MCF 10A (cell line): Measurements from ENCODE around the gene IL16. TPM values are rescaled to one million over a fixed set of nuclear protein-coding genes. Genes with fewer than 3 reads are reported as not detected.

Experiments used
- BruUV-seq: library from RNA; stranded (reverse); fragments of 400-500 nt; replicated peaks from 2 replicates; lab custom pipeline; 2021; lab: Mats Ljungman, UMichigan
- CTCF ChIA-PET: fragments of 300-600 bp; sonication (Branson Sonifier 250); formaldehyde crosslinking; extraction: SDS; loops from one replicate; lab custom pipeline; 2021; ENCODE audit warnings: antibody characterized with exemption, inconsistent platforms; lab: Yijun Ruan, JAX
- POLR2A ChIA-PET: fragments of 300-600, 350-650 bp; sonication (Branson Sonifier 250); formaldehyde crosslinking; extraction: SDS; loops from one replicate; lab custom pipeline; 2020; ENCODE audit warnings: antibody characterized with exemption, inconsistent platforms; lab: Yijun Ruan, JAX
- DNase-seq: peaks from one replicate; pipeline ENCODE4 v3.0.0-alpha.2; 2018; ENCODE audit not compliant: unreplicated experiment
- H3K27ac Mint-ChIP-seq: one replicate; pipeline ENCODE4 v1.8.0; 2022; ENCODE audit warnings: mild to moderate bottlenecking, low read depth, mixed read lengths; ENCODE audit not compliant: unreplicated experiment
- H3K27me3 Mint-ChIP-seq: one replicate; pipeline ENCODE4 v1.8.0; 2022; ENCODE audit warnings: mixed read lengths; ENCODE audit not compliant: insufficient read depth, unreplicated experiment
- H3K36me3 Mint-ChIP-seq: one replicate; pipeline ENCODE4 v1.8.0; 2022; ENCODE audit warnings: mild to moderate bottlenecking, moderate library complexity, mixed read lengths; ENCODE audit not compliant: insufficient read depth, unreplicated experiment
- H3K4me1 Mint-ChIP-seq: one replicate; pipeline ENCODE4 v1.8.0; 2022; ENCODE audit warnings: mixed read lengths; ENCODE audit not compliant: insufficient read depth, unreplicated experiment
- H3K4me3 Mint-ChIP-seq: one replicate; pipeline ENCODE4 v1.8.0; 2022; ENCODE audit warnings: mild to moderate bottlenecking, moderate library complexity, mixed read lengths; ENCODE audit not compliant: unreplicated experiment
- H3K9me3 Mint-ChIP-seq: one replicate; pipeline ENCODE4 v1.8.0; 2022; ENCODE audit warnings: mixed read lengths; ENCODE audit not compliant: unreplicated experiment
- intact Hi-C: fragments of 100-400 bp; cut with micrococcal nuclease; formaldehyde crosslinking; loops from 2 replicates; pipeline ENCODE4 v1.14.1; 2022
- total RNA-seq: library from RNA; stranded (reverse); gene quantifications from 2 replicates; pipeline ENCODE4 v1.2.3, GENCODE V29; 2022
- TF ChIP-seq, protein P1 (sequence below): fragments of 200-600 bp; IDR thresholded peaks from one replicate; pipeline ENCODE4 v1.8.0; 2022; ENCODE audit warnings: antibody characterized with exemption, mild to moderate bottlenecking; ENCODE audit not compliant: unreplicated experiment

IL16 gene
- total RNA-seq, 1 experiment from 2014 or later = 0.72 TPM

DNA sequence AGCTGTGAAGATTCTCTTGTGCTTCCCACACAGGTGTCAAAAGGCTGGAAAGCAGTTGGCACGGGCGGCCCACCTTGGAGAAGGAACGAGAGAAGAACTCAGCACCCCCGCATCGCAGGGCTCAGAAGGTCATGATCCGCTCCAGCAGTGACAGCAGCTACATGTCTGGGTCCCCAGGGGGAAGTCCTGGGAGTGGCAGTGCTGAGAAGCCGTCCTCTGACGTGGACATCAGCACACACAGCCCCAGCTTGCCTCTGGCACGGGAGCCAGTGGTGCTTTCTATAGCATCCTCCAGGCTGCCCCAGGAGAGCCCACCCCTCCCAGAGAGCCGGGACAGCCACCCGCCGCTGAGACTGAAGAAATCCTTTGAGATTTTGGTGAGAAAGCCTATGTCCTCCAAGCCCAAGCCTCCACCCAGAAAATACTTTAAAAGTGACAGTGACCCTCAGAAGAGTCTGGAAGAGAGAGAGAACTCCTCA lies 95.9 kb downstream of the IL16 start:
- ChIA-PET CTCF (interaction anchor here (1.4 to 4.8 kb wide), 3 partner anchors 17 to 118 kb away, joined by 3 to 33 read pairs (median 5); no protein-coding TSS in a partner anchor), POLR2A (no interaction called here)
- Mint-ChIP-seq H3K27me3 (no peaks in the 10 kb centered on the region), H3K36me3 (no peaks in the 10 kb centered on the region), H3K9me3 (no peaks in the 10 kb centered on the region), H3K4me1 (peaks cover 11% of the 10 kb centered on the region), H3K4me3 (no peak overlapping the region), H3K27ac (no peak overlapping the region)
- intact Hi-C loops = no loop called here
- no peak for DNase-seq
- TF ChIP-seq, protein P1, sequence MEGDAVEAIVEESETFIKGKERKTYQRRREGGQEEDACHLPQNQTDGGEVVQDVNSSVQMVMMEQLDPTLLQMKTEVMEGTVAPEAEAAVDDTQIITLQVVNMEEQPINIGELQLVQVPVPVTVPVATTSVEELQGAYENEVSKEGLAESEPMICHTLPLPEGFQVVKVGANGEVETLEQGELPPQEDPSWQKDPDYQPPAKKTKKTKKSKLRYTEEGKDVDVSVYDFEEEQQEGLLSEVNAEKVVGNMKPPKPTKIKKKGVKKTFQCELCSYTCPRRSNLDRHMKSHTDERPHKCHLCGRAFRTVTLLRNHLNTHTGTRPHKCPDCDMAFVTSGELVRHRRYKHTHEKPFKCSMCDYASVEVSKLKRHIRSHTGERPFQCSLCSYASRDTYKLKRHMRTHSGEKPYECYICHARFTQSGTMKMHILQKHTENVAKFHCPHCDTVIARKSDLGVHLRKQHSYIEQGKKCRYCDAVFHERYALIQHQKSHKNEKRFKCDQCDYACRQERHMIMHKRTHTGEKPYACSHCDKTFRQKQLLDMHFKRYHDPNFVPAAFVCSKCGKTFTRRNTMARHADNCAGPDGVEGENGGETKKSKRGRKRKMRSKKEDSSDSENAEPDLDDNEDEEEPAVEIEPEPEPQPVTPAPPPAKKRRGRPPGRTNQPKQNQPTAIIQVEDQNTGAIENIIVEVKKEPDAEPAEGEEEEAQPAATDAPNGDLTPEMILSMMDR = no peak
- no TSS peak for BruUV-seq

DNA sequence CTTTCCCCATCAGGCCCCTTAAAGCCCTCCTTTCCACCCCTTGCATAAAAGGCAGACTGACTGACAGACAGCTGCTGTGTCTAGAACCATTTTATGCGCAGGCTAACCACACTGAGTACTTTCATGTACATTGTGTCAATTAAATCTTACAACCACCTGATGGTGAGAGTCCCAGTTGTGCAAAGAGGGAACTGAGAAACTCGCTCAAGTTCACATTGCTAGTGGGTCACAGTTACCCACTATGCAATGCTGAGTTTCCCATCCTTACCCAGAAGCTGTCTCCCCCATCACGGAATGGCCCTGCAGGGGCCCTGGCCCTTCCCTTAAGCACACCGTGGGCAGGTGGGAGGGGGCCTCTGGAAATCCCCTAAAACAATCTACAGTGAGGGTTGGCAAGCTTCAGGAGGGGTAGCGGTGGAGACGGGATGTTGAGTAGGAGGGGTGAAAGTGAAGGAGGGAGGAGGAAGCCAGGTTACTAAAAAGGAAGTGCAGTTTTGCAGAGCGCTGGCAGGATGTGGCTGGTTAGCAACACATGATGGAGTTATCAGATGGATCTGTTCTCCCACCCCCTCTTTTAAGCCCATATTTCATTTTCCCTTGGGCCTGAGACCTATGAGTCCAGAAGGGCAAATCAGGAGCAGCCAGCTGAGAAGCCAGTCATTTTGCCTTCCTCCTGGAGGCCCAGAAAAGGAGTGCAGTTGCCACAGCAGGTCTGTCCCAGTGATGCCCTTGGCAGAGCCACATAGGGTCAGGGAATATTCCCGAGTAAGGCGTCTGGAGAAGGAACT lies 97.2 kb downstream of the IL16 start:
- no peak for DNase-seq
- Mint-ChIP-seq H3K4me1 (peaks cover 22% of the 10 kb centered on the region), H3K27ac (no peak overlapping the region), H3K9me3 (no peaks in the 10 kb centered on the region), H3K27me3 (no peaks in the 10 kb centered on the region), H3K4me3 (no peak overlapping the region), H3K36me3 (no peaks in the 10 kb centered on the region)
- POLR2A ChIA-PET = no interaction called here
- TF ChIP-seq, protein P1 = no peak
- BruUV-seq = no TSS peak
- intact Hi-C loops = no loop called here
- CTCF ChIA-PET = interaction anchor here (1.7 kb wide), 1 partner anchor 18 kb away, joined by 5 read pairs; no protein-coding TSS in a partner anchor

DNA sequence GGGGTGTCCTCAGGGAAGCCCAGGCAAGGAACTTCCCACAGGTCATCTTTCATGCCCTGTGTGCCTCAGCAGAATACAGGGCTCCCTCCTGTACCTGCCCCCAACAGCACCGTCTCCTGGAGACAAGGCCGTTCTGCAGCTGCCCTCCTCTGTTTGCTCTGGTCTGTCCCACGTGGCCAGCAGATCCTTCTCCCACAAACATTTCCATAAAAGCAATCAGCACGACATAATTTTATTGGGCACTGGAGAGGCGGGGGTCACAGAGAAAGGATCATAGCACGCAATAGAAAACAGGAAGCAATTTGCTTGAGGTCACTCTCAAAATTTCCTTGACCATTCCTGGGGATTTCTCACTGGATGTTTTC lies 97.8 kb downstream of the IL16 start:
- no peak overlapping the region for H3K27ac Mint-ChIP-seq
- H3K36me3 Mint-ChIP-seq = no peaks in the 10 kb centered on the region
- intact Hi-C loops = no loop called here
- POLR2A ChIA-PET = no interaction called here
- no peaks in the 10 kb centered on the region for H3K9me3 Mint-ChIP-seq
- CTCF ChIA-PET = no interaction called here
- peaks cover 22% of the 10 kb centered on the region for H3K4me1 Mint-ChIP-seq
- TF ChIP-seq, protein P1 = no peak
- DNase-seq = no peak
- H3K27me3 Mint-ChIP-seq = no peaks in the 10 kb centered on the region
- BruUV-seq = no TSS peak
- H3K4me3 Mint-ChIP-seq = no peak overlapping the region

DNA sequence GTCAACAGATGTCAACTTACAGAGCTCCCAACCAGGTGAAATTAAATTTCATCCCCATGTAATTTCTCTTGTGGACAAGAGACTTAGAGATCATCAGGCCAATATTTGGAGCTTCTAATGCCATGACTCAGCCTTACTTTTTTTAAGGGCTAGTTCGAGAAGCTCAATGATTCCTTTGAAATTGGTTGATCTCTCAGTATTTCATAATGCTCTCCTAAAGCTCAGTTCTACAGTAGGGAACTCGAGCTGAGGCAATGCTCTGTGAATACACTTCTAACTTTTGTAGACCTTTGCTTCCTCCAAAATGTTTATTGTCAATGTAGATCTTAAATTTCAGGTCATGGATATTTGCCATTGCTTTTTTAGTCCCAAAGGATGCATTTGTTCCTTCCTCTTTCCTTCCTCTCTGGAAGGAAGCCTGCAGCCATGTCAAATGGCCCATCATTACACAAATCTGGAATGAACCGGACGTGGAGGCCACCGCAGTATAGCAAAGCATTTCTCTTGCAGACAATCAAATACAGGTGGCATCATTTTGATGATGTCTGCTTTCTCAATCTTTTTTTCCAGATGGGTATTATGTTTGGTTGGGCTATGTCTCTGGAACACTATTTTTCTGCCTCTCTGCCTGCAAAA lies 98.9 kb downstream of the IL16 start:
- Mint-ChIP-seq H3K27me3 (no peaks in the 10 kb centered on the region), H3K4me1 (peaks cover 22% of the 10 kb centered on the region), H3K36me3 (no peaks in the 10 kb centered on the region), H3K27ac (no peak overlapping the region), H3K4me3 (no peak overlapping the region), H3K9me3 (no peaks in the 10 kb centered on the region)
- BruUV-seq = no TSS peak
- no peak for DNase-seq
- POLR2A ChIA-PET = interaction anchor here (0.6 to 0.9 kb wide), 3 partner anchors 14 to 42 kb away, joined by 3 to 4 read pairs (median 3); partner anchors contain the start of gene STARD5
- TF ChIP-seq, protein P1 = no peak
- intact Hi-C loops = no loop called here
- CTCF ChIA-PET = interaction anchor here (0.6 to 1.3 kb wide), 5 partner anchors 10 to 105 kb away, joined by 3 to 4 read pairs (median 3); no protein-coding TSS in a partner anchor
